Trophoblast cell (in vitro differentiated cells and primary cell): Measurements from ENCODE around the gene SEMA3C.
A peak's percentile ranks its signal among the peaks of the same experiment; 100 is the strongest.

Experiments used
- DNase-seq, 2 donors: peaks; one replicate each; pipeline ENCODE4 v3.0.0-alpha.2; 2016
- H2AFZ ChIP-seq: 2 replicates; pipeline ENCODE4 v1.6.1; 2013; ENCODE audit warnings: low read length, moderate library complexity, mild to moderate bottlenecking; ENCODE audit not compliant: insufficient read depth, poor library complexity
- H2AK5ac ChIP-seq: 2 replicates; pipeline ENCODE4 v1.6.1; 2013; ENCODE audit warnings: mild to moderate bottlenecking, low read length
- H2BK120ac ChIP-seq: 2 replicates; pipeline ENCODE4 v1.6.1; 2013; ENCODE audit warnings: low read length, mild to moderate bottlenecking, moderate library complexity; ENCODE audit not compliant: insufficient read depth, poor library complexity
- H2BK12ac ChIP-seq: 2 replicates; pipeline ENCODE4 v1.6.1; 2013; ENCODE audit warnings: mild to moderate bottlenecking, low read length, moderate library complexity
- H2BK5ac ChIP-seq: 2 replicates; pipeline ENCODE4 v1.6.1; 2013; ENCODE audit warnings: low read length, low read depth, moderate library complexity, mild to moderate bottlenecking; ENCODE audit not compliant: poor library complexity
- H3K14ac ChIP-seq: 2 replicates; pipeline ENCODE4 v1.6.1; 2013; ENCODE audit warnings: mild to moderate bottlenecking, low read length
- H3K18ac ChIP-seq: 2 replicates; pipeline ENCODE4 v1.6.1; 2013; ENCODE audit warnings: mild to moderate bottlenecking, low read length
- H3K23ac ChIP-seq: 2 replicates; pipeline ENCODE4 v1.6.1; 2013; ENCODE audit warnings: low read length
- H3K27ac ChIP-seq: 2 replicates; pipeline ENCODE4 v1.5.1; 2013; ENCODE audit warnings: low read depth, mild to moderate bottlenecking, inconsistent platforms, low read length, moderate library complexity
- H3K27me3 ChIP-seq: 2 replicates; pipeline ENCODE4 v1.6.1; 2013; ENCODE audit warnings: inconsistent platforms, mild to moderate bottlenecking, low read length, moderate library complexity; ENCODE audit not compliant: insufficient read depth
- H3K36me3 ChIP-seq, 2 experiments: 1 replicate in 1 of 2; 2 replicates in 1 of 2; pipeline ENCODE4 v1.6.1; 2013; ENCODE audit warnings: low read length in 2 of 2, mild to moderate bottlenecking in 2 of 2, moderate library complexity in 1 of 2; ENCODE audit not compliant: insufficient read depth in 2 of 2, control insufficient read depth in 1 of 2
- H3K4ac ChIP-seq: 2 replicates; pipeline ENCODE4 v1.6.1; 2013; ENCODE audit warnings: low read depth, mild to moderate bottlenecking, low read length, moderate library complexity
- H3K4me1 ChIP-seq, 2 experiments: 1 replicate in 1 of 2; 2 replicates in 1 of 2; pipeline ENCODE4 v1.6.1; 2013; ENCODE audit warnings: low read length in 2 of 2, mild to moderate bottlenecking in 2 of 2, moderate library complexity in 1 of 2; ENCODE audit not compliant: insufficient read depth in 2 of 2, control insufficient read depth in 1 of 2
- H3K4me2 ChIP-seq: 2 replicates; pipeline ENCODE4 v1.6.1; 2013; ENCODE audit warnings: inconsistent platforms, mild to moderate bottlenecking, low read length, moderate library complexity
- H3K4me3 ChIP-seq: 2 replicates; pipeline ENCODE4 v1.5.1; 2013; ENCODE audit warnings: mild to moderate bottlenecking, low read depth, low read length, inconsistent platforms
- H3K79me1 ChIP-seq: one replicate; pipeline ENCODE4 v1.6.1; 2013; ENCODE audit warnings: low read length
- H3K79me2 ChIP-seq: 2 replicates; pipeline ENCODE4 v1.6.1; 2013; ENCODE audit warnings: low read length, mild to moderate bottlenecking; ENCODE audit not compliant: control insufficient read depth, insufficient read depth, poor library complexity
- H3K9ac ChIP-seq: 2 replicates; pipeline ENCODE4 v1.6.1; 2013; ENCODE audit warnings: mild to moderate bottlenecking, low read length
- H3K9me3 ChIP-seq: 2 replicates; pipeline ENCODE4 v1.6.1; 2013; ENCODE audit warnings: low read depth, mild to moderate bottlenecking, control low read depth, inconsistent platforms, low read length; ENCODE audit not compliant: insufficient read depth
- H4K12ac ChIP-seq: 2 replicates; pipeline ENCODE4 v1.6.1; 2013; ENCODE audit warnings: low read depth, mild to moderate bottlenecking, low read length, moderate library complexity
- H4K8ac ChIP-seq: 2 replicates; pipeline ENCODE4 v1.6.1; 2013; ENCODE audit warnings: low read depth, mild to moderate bottlenecking, low read length, moderate library complexity
- H4K91ac ChIP-seq: one replicate; pipeline ENCODE4 v1.6.1; 2013; ENCODE audit warnings: low read depth, mild to moderate bottlenecking, low read length, moderate library complexity
- WGBS: extraction: QIAGEN DNeasy Blood & Tissue Kit; methylation state at CpG from one replicate; pipeline ENCODE4 v1.1.7; 2013; ENCODE audit warnings: missing lambda C conversion rate; ENCODE audit not compliant: insufficient read length, insufficient coverage; ENCODE audit errors: extremely low coverage; 5-methylcytosine and 5-hydroxymethylcytosine counted together

SEMA3C gene

DNA sequence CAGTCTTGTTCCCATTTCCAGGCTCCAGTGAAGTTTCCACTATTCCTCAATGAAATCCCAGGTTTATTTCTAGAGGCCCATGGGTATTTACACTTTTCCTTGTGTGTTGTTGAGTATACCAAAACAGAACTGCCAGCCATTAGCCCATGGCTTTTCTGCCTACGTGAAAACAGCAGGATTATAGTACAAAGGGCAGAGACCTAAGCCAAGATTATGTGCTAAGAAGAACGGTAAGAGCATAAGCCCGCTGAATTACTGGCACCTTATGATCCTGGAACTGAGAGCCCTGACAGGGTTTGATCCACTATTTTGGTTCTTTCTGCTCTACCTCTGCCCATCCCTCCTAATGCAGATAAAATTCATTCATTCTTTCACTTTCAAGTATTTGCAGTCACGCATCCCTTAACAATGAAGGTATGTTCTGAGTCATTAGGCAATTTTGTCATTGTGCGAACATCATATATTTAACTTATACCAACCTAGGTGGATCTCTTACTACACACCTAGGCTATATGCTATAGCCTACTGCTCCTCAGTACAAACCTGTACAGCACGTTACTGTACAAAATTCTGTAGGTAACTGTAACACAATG, 16.0 kb downstream of the SEMA3C start:
- Histone ChIP-seq H2AFZ (no peak overlapping the region), H3K36me3 (peaks cover 0 to 6% of the 10 kb centered on the region in 2 experiments), H3K4me1 (no peaks in the 10 kb centered on the region), H3K9me3 (no peaks in the 10 kb centered on the region), H2AK5ac (no peak overlapping the region), H3K27ac (no peak overlapping the region), H4K91ac (no peak overlapping the region), H3K79me2 (no peaks in the 10 kb centered on the region), H2BK120ac (no peak overlapping the region), H3K4me3 (no peak overlapping the region), H2BK12ac (no peak overlapping the region), H2BK5ac (no peak overlapping the region), H3K9ac (no peak overlapping the region), H3K27me3 (no peaks in the 10 kb centered on the region), H4K8ac (no peak overlapping the region), H3K4me2 (no peak overlapping the region), H3K14ac (no peak overlapping the region), H3K79me1 (no peaks in the 10 kb centered on the region), H3K18ac (no peak overlapping the region), H4K12ac (no peak overlapping the region), H3K23ac (no peak overlapping the region), H3K4ac (no peak overlapping the region)
- DNase-seq = peak in 1 of 2 donors; percentile 75
- WGBS = no CpG with 5 or more reads among the region's 6 CpGs

DNA sequence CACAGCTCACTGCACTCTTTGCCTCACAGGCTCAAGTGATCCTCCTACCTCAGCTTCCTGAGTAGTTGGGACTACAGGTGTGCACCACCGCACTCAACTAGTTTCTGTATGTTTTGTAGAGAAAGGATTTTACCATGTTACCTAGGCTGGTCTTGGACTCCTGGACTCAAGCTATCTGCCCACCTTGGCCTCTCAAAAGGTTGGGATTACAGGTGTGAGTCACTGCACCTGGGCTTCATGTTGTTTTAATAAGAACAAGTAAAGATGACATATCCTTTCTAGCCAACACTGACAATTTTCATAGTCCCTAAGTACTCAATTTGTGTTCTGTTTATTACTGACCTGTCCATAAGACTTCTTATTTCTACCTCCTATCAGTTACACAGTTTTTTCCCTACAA, 16.8 kb downstream of the SEMA3C start:
- Histone ChIP-seq H2BK5ac (no peak overlapping the region), H3K27ac (no peak overlapping the region), H3K23ac (no peak overlapping the region), H2AFZ (no peak overlapping the region), H3K4ac (no peak overlapping the region), H3K79me1 (no peaks in the 10 kb centered on the region), H3K9me3 (no peaks in the 10 kb centered on the region), H3K27me3 (no peaks in the 10 kb centered on the region), H3K79me2 (no peaks in the 10 kb centered on the region), H3K4me1 (no peaks in the 10 kb centered on the region), H3K4me3 (no peak overlapping the region), H4K8ac (no peak overlapping the region), H3K9ac (no peak overlapping the region), H4K12ac (no peak overlapping the region), H3K36me3 (peaks cover 0 to 6% of the 10 kb centered on the region in 2 experiments), H3K14ac (no peak overlapping the region), H3K18ac (no peak overlapping the region), H2AK5ac (no peak overlapping the region), H2BK12ac (no peak overlapping the region), H3K4me2 (no peak overlapping the region), H4K91ac (no peak overlapping the region), H2BK120ac (no peak overlapping the region)
- WGBS = no CpG with 5 or more reads among the region's 1 CpG
- DNase-seq = no peak

GRCh38 chr7:80900583-80901576, 18.0 kb downstream of the SEMA3C start:
- WGBS = no CpG with 5 or more reads among the region's 4 CpGs
- Histone ChIP-seq H3K23ac (no peak overlapping the region), H3K9ac (no peak overlapping the region), H4K12ac (no peak overlapping the region), H3K4me1 (no peaks in the 10 kb centered on the region), H3K4me2 (no peak overlapping the region), H3K4ac (no peak overlapping the region), H2BK12ac (no peak overlapping the region), H3K79me2 (no peaks in the 10 kb centered on the region), H4K91ac (no peak overlapping the region), H3K18ac (no peak overlapping the region), H2AK5ac (no peak overlapping the region), H3K14ac (no peak overlapping the region), H3K9me3 (no peaks in the 10 kb centered on the region), H2BK120ac (no peak overlapping the region), H3K4me3 (no peak overlapping the region), H2BK5ac (no peak overlapping the region), H3K27ac (no peak overlapping the region), H3K79me1 (no peaks in the 10 kb centered on the region), H2AFZ (no peak overlapping the region), H3K36me3 (peaks cover 0 to 6% of the 10 kb centered on the region in 2 experiments), H3K27me3 (no peaks in the 10 kb centered on the region), H4K8ac (no peak overlapping the region)
- no peak for DNase-seq

DNA sequence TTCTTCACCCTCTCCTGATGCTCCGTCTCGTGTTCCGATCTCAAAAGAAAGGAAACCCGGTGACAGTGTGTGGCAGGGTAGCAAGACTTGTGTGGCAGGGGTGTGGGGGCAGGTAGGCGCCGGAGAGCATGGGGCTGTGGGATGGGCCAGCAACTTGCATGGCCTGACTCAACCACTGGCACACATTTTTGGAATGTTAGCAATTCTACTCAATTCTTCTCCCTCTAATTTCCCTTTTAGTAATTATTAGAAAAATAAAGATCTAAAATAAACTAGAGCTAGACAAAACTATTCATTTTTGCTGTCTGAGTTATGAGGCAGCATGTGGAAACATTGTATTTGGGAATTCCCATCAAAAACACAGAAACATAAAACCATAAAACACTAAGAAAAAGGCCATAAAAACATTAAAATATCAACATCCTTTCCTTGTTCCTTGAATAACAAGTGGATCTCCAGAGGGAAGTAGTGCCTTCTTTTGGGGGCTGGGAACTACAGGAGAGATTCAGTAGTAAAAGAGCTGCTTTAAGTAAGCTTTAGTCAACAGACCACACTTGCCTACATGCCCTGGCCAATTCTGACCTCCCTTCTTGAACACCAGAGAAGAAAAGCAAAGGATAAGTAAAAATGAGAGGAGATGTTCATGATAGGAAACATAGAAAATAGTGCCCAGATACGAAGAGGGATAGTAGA, 21.8 kb downstream of the SEMA3C start:
- H4K12ac ChIP-seq = no peak overlapping the region
- H2AK5ac ChIP-seq = no peak overlapping the region
- no peak overlapping the region for H4K91ac ChIP-seq
- H3K36me3 ChIP-seq = peaks cover 0 to 4% of the 10 kb centered on the region in 2 experiments
- no peak overlapping the region for H3K27ac ChIP-seq
- H3K9ac ChIP-seq = no peak overlapping the region
- H3K18ac ChIP-seq = no peak overlapping the region
- H3K23ac ChIP-seq = no peak overlapping the region
- no peak overlapping the region for H4K8ac ChIP-seq
- WGBS = no CpG with 5 or more reads among the region's 7 CpGs
- H3K4me1 ChIP-seq = no peaks in the 10 kb centered on the region
- H3K27me3 ChIP-seq = no peaks in the 10 kb centered on the region
- no peaks in the 10 kb centered on the region for H3K79me2 ChIP-seq
- H2AFZ ChIP-seq = no peak overlapping the region
- no peak overlapping the region for H2BK120ac ChIP-seq
- no peaks in the 10 kb centered on the region for H3K9me3 ChIP-seq
- no peak overlapping the region for H3K4me2 ChIP-seq
- H3K14ac ChIP-seq = no peak overlapping the region
- no peak overlapping the region for H2BK5ac ChIP-seq
- H3K4me3 ChIP-seq = no peak overlapping the region
- no peaks in the 10 kb centered on the region for H3K79me1 ChIP-seq
- no peak overlapping the region for H3K4ac ChIP-seq
- H2BK12ac ChIP-seq = no peak overlapping the region
- DNase-seq = no peak
